HG03520 (cell line): ENCODE data around the gene SEMG1.

Experiments
- ATAC-seq: cut with Tn5 transposase; IDR thresholded peaks from one replicate; pipeline ENCODE4 v1.9.1; 2021; ENCODE audit warnings: mild to moderate bottlenecking, moderate library complexity; ENCODE audit not compliant: unreplicated experiment

The SEMG1 gene

GRCh38 chr20:45206725-45207124 lies at the start of gene SEMG1:
Gene SEMG1, plus strand, starts transcription at chr20:45207033. Its CDS starts 21 bp downstream, at chr20:45207054.
- ATAC-seq: no peak

GRCh38 chr20:45157962-45158361 lies 48.9 kb upstream of the SEMG1 start:
- ATAC-seq: no peak

- no peak for ATAC-seq
These were observed 43.6 kb upstream of the SEMG1 start for GRCh38 chr20:45163083-45163803.

GRCh38 chr20:45164906-45165305 lies 41.9 kb upstream of the SEMG1 start:
- no peak for ATAC-seq

- ATAC-seq: no peak
These were observed 33.3 kb upstream of the SEMG1 start for GRCh38 chr20:45173522-45173921.

- ATAC-seq: no peak
These were observed 32.1 kb upstream of the SEMG1 start, which contains the start of gene PI3 for GRCh38 chr20:45174434-45175364. Gene PI3, plus strand, starts transcription at chr20:45174902. Its CDS starts 21 bp downstream, at chr20:45174923.

GRCh38 chr20:45176526-45177267 lies 30.1 kb upstream of the SEMG1 start:
- no peak for ATAC-seq

GRCh38 chr20:45179166-45179565 lies 27.7 kb upstream of the SEMG1 start:
- ATAC-seq: no peak

GRCh38 chr20:45181639-45182038 lies 25.2 kb upstream of the SEMG1 start:
- ATAC-seq: no peak

GRCh38 chr20:45183084-45183483 lies 23.7 kb upstream of the SEMG1 start:
- ATAC-seq: no peak

- ATAC-seq: no peak
These were observed 19.1 kb upstream of the SEMG1 start for GRCh38 chr20:45187693-45188092.

- ATAC-seq: no peak
These were observed 17.7 kb upstream of the SEMG1 start for GRCh38 chr20:45189067-45189609.

GRCh38 chr20:45189861-45190260 lies 17.0 kb upstream of the SEMG1 start:
- no peak for ATAC-seq

- no peak for ATAC-seq
These were observed 14.9 kb upstream of the SEMG1 start for GRCh38 chr20:45191926-45192325.

- ATAC-seq: no peak
These were observed 13.5 kb upstream of the SEMG1 start for GRCh38 chr20:45193331-45193730.

- ATAC-seq: no peak
These were observed 3.1 kb downstream of the SEMG1 start for GRCh38 chr20:45209924-45210323.

GRCh38 chr20:45211569-45212474 lies 5.0 kb downstream of the SEMG1 start:
- no peak for ATAC-seq

- ATAC-seq: no peak
These were observed 6.0 kb downstream of the SEMG1 start for GRCh38 chr20:45212836-45213235.

- ATAC-seq: no peak
These were observed 11.3 kb downstream of the SEMG1 start for GRCh38 chr20:45218124-45218523.

GRCh38 chr20:45218636-45219035 lies 11.8 kb downstream of the SEMG1 start:
- no peak for ATAC-seq
